Measurements from ENCODE around the gene SIK2.

The SIK2 gene

GRCh38 chr11:111582881-111583280 lies 19.4 kb upstream of the SIK2 start:
- DNase-seq = no peak

- DNase-seq = no peak
These were observed 16.9 kb upstream of the SIK2 start for GRCh38 chr11:111585371-111585770.

- peak; percentile 43 for DNase-seq
These were observed 15.8 kb upstream of the SIK2 start for GRCh38 chr11:111586388-111586831.

GRCh38 chr11:111589114-111589513 lies 13.1 kb upstream of the SIK2 start:
- DNase-seq = no peak

- no peak for DNase-seq
These were observed 12.3 kb upstream of the SIK2 start for GRCh38 chr11:111589886-111590499.

GRCh38 chr11:111591187-111591960 lies 10.9 kb upstream of the SIK2 start:
- no peak for DNase-seq

GRCh38 chr11:111592491-111592890 lies 9.8 kb upstream of the SIK2 start:
- DNase-seq = no peak

GRCh38 chr11:111596319-111596718 lies 5.9 kb upstream of the SIK2 start:
- DNase-seq = no peak

- DNase-seq = no peak
These were observed 4.1 kb upstream of the SIK2 start for GRCh38 chr11:111598148-111598547.

- DNase-seq = no peak
These were observed 3.7 kb upstream of the SIK2 start for GRCh38 chr11:111598559-111598958.

GRCh38 chr11:111601636-111601978 lies 642 bp upstream of the SIK2 start:
- DNase-seq = no peak

GRCh38 chr11:111602865-111603610 lies 789 bp downstream of the SIK2 start:
- DNase-seq = peak; percentile 64

- no peak for DNase-seq
These were observed 1.4 kb downstream of the SIK2 start for GRCh38 chr11:111603611-111604130.

GRCh38 chr11:111604392-111605009 lies 2.3 kb downstream of the SIK2 start:
- peak; percentile 43 for DNase-seq

GRCh38 chr11:111605681-111606080 lies 3.4 kb downstream of the SIK2 start:
- DNase-seq = no peak

- no peak for DNase-seq
These were observed 4.7 kb downstream of the SIK2 start for GRCh38 chr11:111606986-111607385.

- no peak for DNase-seq
These were observed 5.5 kb downstream of the SIK2 start for GRCh38 chr11:111607751-111608150.

- no peak for DNase-seq
These were observed 10.0 kb downstream of the SIK2 start for GRCh38 chr11:111612224-111612623.

GRCh38 chr11:111617286-111617685 lies 15.0 kb downstream of the SIK2 start:
- no peak for DNase-seq

GRCh38 chr11:111620518-111620917 lies 18.3 kb downstream of the SIK2 start:
- DNase-seq = no peak

GRCh38 chr11:111623527-111624030 lies 21.3 kb downstream of the SIK2 start:
- DNase-seq = no peak

- no peak for DNase-seq
These were observed 22.4 kb downstream of the SIK2 start for GRCh38 chr11:111624608-111625007.

GRCh38 chr11:111627591-111627990 lies 25.3 kb downstream of the SIK2 start:
- no peak for DNase-seq
